Tibial nerve (tissue), 4 donors: ENCODE results near the gene BNIP5.

Source experiments
- EP300 ChIP-seq, 2 donors: sonication (generic); formaldehyde crosslinking; IDR thresholded peaks; one replicate each; pipeline ENCODE4 v1.6.1; 2017; ENCODE audit warnings: antibody characterized with exemption in 2 of 2, mild to moderate bottlenecking in 1 of 2
- POLR2A ChIP-seq, 2 donors: fragments of 450-650 bp; IDR thresholded peaks; one replicate each; pipeline ENCODE4 v1.6.1; 2017; ENCODE audit warnings: antibody characterized with exemption in 2 of 2, mild to moderate bottlenecking in 2 of 2, moderate library complexity in 2 of 2
- TF ChIP-seq, protein P1 (sequence below), 5 experiments: fragments of 200-600 bp in 3 of 5; fragments of 450-650 bp in 2 of 5; sonication (generic) in 3 of 5; IDR thresholded peaks; one replicate each; pipeline ENCODE4 v1.5.1; 2016 to 2019; ENCODE audit warnings: antibody characterized with exemption in 5 of 5, mild to moderate bottlenecking in 3 of 5, moderate library complexity in 2 of 5

DNA sequence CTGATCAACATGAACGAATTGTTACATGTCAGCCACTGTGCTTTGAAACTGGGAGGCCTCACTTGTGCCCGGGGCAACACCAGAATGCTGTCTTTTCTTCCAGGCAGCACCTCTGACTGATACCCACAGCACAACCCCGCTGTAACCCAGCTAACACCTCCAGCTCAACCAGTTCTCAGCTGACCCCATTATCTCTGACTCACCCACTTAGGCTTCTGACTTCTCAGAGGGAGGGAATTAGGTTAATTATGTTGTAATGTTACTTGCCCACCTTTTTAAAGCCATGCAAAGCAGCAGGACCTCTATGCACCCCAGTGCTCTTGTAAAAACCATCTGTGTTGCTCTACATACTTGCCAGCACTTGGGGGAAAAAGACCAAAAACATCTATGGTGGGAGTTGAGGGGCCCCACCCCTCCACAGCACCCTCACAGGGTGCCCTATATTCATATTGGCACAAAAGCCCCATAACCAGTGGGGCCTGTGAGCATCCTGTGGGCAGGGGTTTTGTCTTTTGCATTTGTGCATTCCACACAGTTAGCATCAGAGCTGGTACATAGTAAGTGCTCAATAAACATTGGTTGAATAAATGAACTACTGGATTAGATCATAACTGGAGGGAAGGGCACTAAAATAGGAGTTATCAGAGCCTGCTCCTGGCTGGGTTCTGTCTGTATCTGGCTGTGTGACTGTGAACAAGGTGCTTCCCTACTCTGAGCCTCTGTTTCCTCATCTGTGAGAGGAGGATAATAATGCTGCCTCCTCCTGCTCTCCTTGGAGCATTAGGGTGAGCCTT is 22.3 kb downstream of the BNIP5 start:
- TF ChIP-seq, protein P1, sequence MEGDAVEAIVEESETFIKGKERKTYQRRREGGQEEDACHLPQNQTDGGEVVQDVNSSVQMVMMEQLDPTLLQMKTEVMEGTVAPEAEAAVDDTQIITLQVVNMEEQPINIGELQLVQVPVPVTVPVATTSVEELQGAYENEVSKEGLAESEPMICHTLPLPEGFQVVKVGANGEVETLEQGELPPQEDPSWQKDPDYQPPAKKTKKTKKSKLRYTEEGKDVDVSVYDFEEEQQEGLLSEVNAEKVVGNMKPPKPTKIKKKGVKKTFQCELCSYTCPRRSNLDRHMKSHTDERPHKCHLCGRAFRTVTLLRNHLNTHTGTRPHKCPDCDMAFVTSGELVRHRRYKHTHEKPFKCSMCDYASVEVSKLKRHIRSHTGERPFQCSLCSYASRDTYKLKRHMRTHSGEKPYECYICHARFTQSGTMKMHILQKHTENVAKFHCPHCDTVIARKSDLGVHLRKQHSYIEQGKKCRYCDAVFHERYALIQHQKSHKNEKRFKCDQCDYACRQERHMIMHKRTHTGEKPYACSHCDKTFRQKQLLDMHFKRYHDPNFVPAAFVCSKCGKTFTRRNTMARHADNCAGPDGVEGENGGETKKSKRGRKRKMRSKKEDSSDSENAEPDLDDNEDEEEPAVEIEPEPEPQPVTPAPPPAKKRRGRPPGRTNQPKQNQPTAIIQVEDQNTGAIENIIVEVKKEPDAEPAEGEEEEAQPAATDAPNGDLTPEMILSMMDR (IDR thresholded peaks at IDR 0.05), result no peak
- TF ChIP-seq POLR2A (IDR thresholded peaks at IDR 0.05) (no peak), EP300 (IDR thresholded peaks at IDR 0.05) (no peak)
